ENCODE measurements around the gene DNAH2.

The DNAH2 gene

GRCh38 chr17:7701681-7702080 lies 15.9 kb upstream of the DNAH2 start:
- Histone ChIP-seq H3K79me2 (ENCODE audit: insufficient read depth, low read length) (no peaks in the 10 kb centered on the region), H3F3A (ENCODE audit: insufficient read depth) (no peaks in the 10 kb centered on the region), H3K27me3 (ENCODE audit: low read length) (no peaks in the 10 kb centered on the region), H2AFZ (ENCODE audit: low read depth, low read length, severe bottlenecking) (no peak overlapping the region), H3K4me2 (ENCODE audit: low read depth, low read length, poor library complexity, severe bottlenecking) (no peak overlapping the region), H4K20me1 (ENCODE audit: low read depth, low read length) (no peaks in the 10 kb centered on the region), H3K4me3 (ENCODE audit: insufficient read depth, low read length, poor library complexity, severe bottlenecking) (no peak overlapping the region), H3K9me2 (replicated peaks; ENCODE audit: insufficient read depth, low read length) (no peaks in the 10 kb centered on the region), H3K27ac (ENCODE audit: low read depth, low read length) (no peak overlapping the region), H3K36me3 (ENCODE audit: low read length) (no peaks in the 10 kb centered on the region), H3K9me3 (ENCODE audit: insufficient read depth, low read length) (no peaks in the 10 kb centered on the region), H3K9ac (ENCODE audit: low read length) (no peak overlapping the region)
- no peak for TF ChIP-seq EZH2phosphoT487 (conservative IDR thresholded peaks at IDR 0.05; ENCODE audit: low read length)
- TF ChIP-seq CTCF (IDR thresholded peaks at IDR 0.05; ENCODE audit: insufficient read depth, low read length, poor library complexity, severe bottlenecking): no peak

GRCh38 chr17:7702776-7703175 lies 14.8 kb upstream of the DNAH2 start:
- no peaks in the 10 kb centered on the region for H3K36me3 ChIP-seq (ENCODE audit: low read length)
- no peak for TF ChIP-seq EZH2phosphoT487 (conservative IDR thresholded peaks at IDR 0.05; ENCODE audit: low read length)
- TF ChIP-seq CTCF (IDR thresholded peaks at IDR 0.05; ENCODE audit: insufficient read depth, low read length, poor library complexity, severe bottlenecking): no peak
- H3K27ac ChIP-seq (ENCODE audit: low read depth, low read length): no peak overlapping the region
- no peaks in the 10 kb centered on the region for H3F3A ChIP-seq (ENCODE audit: insufficient read depth)
- no peaks in the 10 kb centered on the region for H3K79me2 ChIP-seq (ENCODE audit: insufficient read depth, low read length)
- no peaks in the 10 kb centered on the region for H3K27me3 ChIP-seq (ENCODE audit: low read length)
- no peak overlapping the region for H3K4me3 ChIP-seq (ENCODE audit: insufficient read depth, low read length, poor library complexity, severe bottlenecking)
- no peak overlapping the region for H2AFZ ChIP-seq (ENCODE audit: low read depth, low read length, severe bottlenecking)
- no peak overlapping the region for H3K4me2 ChIP-seq (ENCODE audit: low read depth, low read length, poor library complexity, severe bottlenecking)
- H4K20me1 ChIP-seq (ENCODE audit: low read depth, low read length): no peaks in the 10 kb centered on the region
- H3K9ac ChIP-seq (ENCODE audit: low read length): no peak overlapping the region
- no peaks in the 10 kb centered on the region for H3K9me3 ChIP-seq (ENCODE audit: insufficient read depth, low read length)
- no peaks in the 10 kb centered on the region for H3K9me2 ChIP-seq (replicated peaks; ENCODE audit: insufficient read depth, low read length)

- Histone ChIP-seq H3K36me3 (ENCODE audit: low read length) (no peaks in the 10 kb centered on the region), H3K27ac (ENCODE audit: low read depth, low read length) (no peak overlapping the region), H3K4me3 (ENCODE audit: insufficient read depth, low read length, poor library complexity, severe bottlenecking) (no peak overlapping the region), H3F3A (ENCODE audit: insufficient read depth) (no peaks in the 10 kb centered on the region), H3K4me2 (ENCODE audit: low read depth, low read length, poor library complexity, severe bottlenecking) (no peak overlapping the region), H3K79me2 (ENCODE audit: insufficient read depth, low read length) (no peaks in the 10 kb centered on the region), H3K9me3 (ENCODE audit: insufficient read depth, low read length) (no peaks in the 10 kb centered on the region), H3K9me2 (replicated peaks; ENCODE audit: insufficient read depth, low read length) (no peaks in the 10 kb centered on the region), H3K27me3 (ENCODE audit: low read length) (no peaks in the 10 kb centered on the region), H4K20me1 (ENCODE audit: low read depth, low read length) (no peaks in the 10 kb centered on the region), H3K9ac (ENCODE audit: low read length) (no peak overlapping the region), H2AFZ (ENCODE audit: low read depth, low read length, severe bottlenecking) (no peak overlapping the region)
- no peak for TF ChIP-seq CTCF (IDR thresholded peaks at IDR 0.05; ENCODE audit: insufficient read depth, low read length, poor library complexity, severe bottlenecking)
- no peak for TF ChIP-seq EZH2phosphoT487 (conservative IDR thresholded peaks at IDR 0.05; ENCODE audit: low read length)
These were observed 13.7 kb upstream of the DNAH2 start for GRCh38 chr17:7703584-7704479.

All from SU-DHL-6 (cell line).